Measurements from ENCODE around the gene CYP4F2.
"Not testable (repeated sequence)": the region's sequence is repeated elsewhere in the genome, so short reads cannot be mapped to it uniquely, and the experiment has no call there.

DNA sequence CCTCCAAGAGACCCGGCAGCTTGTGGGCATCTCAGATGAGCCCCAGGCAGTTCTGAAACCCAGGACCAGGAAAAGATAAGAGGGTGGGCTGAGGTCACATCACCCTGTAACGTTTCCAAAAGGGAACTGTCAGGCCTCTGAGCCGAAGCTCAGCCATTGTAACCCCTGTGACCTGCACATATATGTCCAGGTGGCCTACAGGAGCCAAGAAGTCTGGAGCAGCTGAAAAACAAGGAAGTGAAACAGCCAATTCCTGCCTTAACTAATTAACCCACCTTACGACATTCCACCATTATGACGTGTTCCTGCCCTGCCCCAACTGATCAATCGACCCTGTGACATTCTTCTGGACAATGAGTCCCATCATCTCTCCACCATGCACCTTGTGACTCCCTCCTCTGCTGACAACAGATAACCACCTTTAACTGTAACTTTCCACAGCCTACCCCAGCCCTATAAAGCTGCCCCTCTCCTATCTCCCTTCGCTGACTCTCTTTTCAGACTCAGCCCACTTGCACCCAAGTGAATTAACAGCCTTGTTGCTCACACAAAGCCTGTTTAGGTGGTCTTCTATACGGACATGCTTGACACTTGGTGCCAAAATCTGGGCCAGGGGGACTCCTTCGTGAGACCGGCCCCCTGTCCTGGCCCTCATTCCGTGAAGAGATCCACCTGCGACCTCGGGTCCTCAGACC is 69.1 kb downstream of the CYP4F2 start:
- not testable (repeated sequence) for TF ChIP-seq POLR2A (IDR thresholded peaks at IDR 0.05; ENCODE audit: low read depth)
- TF ChIP-seq, protein P1, sequence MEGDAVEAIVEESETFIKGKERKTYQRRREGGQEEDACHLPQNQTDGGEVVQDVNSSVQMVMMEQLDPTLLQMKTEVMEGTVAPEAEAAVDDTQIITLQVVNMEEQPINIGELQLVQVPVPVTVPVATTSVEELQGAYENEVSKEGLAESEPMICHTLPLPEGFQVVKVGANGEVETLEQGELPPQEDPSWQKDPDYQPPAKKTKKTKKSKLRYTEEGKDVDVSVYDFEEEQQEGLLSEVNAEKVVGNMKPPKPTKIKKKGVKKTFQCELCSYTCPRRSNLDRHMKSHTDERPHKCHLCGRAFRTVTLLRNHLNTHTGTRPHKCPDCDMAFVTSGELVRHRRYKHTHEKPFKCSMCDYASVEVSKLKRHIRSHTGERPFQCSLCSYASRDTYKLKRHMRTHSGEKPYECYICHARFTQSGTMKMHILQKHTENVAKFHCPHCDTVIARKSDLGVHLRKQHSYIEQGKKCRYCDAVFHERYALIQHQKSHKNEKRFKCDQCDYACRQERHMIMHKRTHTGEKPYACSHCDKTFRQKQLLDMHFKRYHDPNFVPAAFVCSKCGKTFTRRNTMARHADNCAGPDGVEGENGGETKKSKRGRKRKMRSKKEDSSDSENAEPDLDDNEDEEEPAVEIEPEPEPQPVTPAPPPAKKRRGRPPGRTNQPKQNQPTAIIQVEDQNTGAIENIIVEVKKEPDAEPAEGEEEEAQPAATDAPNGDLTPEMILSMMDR (IDR thresholded peaks at IDR 0.05): not testable (repeated sequence)

Data from esophagus muscularis mucosa (tissue), 3 donors.